Measurements from ENCODE around the gene ZNF865. TPM values are rescaled to one million over a fixed set of nuclear protein-coding genes. Genes with fewer than 3 reads are reported as not detected.
A peak's percentile ranks its signal among the peaks of the same experiment; 100 is the strongest.
"Not testable (repeated sequence)": the region's sequence is repeated elsewhere in the genome, so short reads cannot be mapped to it uniquely, and the experiment has no call there.

Gene ZNF865
- polyA plus RNA-seq, 6 donors from 2014 or later = 0.12 to 0.60 (median 0.18) TPM; not detected in 2

DNA sequence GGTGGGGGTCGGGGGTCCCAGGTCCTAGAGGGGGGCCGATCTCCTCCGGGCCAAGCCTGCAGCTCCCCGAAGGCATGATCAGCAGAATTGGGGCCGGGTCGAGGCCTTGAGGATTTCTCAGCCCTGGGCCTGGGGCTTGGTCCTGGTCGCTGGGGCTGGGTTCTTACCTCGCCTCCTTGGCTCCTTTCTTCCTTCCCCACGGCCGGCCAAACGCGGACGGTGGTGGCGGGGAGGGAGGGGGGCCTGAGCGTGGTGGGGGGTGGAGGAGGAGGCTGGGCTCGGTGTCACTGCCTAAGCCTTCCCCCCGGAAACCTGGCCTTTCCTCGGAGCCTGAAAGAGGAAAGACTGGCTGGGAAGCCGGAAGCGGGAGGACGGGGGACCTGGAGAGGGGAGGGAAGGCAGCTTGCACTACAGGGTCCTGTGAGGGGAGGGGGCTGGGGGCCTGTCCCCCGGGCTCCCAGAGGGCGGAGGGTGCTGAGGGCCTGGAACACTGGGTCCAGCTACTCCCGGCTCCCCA, 24.8 kb upstream of the ZNF865 start, which contains the start of gene ZNF579:
TSS of gene ZNF579 (minus strand) at position 221 of the 517 bp plus-strand sequence. CDS start 1,209 bp downstream, outside the sequence.
- no peaks in the 10 kb centered on the region for H3K27me3 Mint-ChIP-seq
- H3K4me3 Mint-ChIP-seq = peak within 1 kb of the TSS; percentile 85 to 95 (median 90)
- H3K9me3 Mint-ChIP-seq = peaks cover 0 to 3% (median 0%) of the 10 kb centered on the region in 7 donors
- peak; percentile 55 for DNase-seq
- ATAC-seq (ENCODE audit: low read depth in 2 of 2) = peak; percentile 63 to 74
- peaks cover 29 to 32% (median 30%) of the 10 kb centered on the region in 3 donors for H3K4me1 Mint-ChIP-seq
- peaks cover 0 to 8% of the 10 kb centered on the region in 2 donors for H3K36me3 Mint-ChIP-seq
- H3K27ac Mint-ChIP-seq = peak within 1 kb of the TSS; percentile 66 to 96 (median 90)

DNA sequence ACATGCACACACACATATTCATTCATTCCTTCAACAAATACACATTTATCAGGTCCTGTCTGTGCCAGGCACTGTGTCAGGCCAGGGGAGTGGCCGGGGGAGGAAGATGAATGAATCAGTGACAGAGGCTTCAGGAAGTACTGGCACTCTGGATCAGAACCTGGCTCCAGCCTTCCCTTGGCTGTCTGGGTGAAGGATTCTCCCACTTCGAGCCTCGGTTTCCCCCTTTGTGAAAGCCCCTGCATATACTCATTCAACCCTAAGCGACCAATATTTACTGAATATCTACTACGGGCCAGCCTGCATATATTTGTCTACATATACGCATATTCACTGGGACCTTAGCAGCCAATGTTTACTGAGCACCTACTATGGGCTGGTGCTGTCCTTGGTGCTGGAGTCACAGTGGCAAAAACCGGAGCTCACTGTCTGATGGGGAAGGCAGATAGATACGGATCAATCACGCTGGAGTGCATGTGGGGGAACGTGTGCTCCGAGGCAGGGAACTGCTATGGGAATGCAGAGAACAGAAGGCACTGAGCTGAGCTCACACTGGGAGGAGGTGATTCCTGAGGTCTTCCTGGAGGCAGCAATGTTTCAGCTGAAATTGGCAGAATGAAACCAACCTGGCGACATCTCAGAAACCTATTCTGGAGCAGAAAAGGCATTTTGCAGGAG, 24.2 kb upstream of the ZNF865 start:
- DNase-seq = no peak

DNA sequence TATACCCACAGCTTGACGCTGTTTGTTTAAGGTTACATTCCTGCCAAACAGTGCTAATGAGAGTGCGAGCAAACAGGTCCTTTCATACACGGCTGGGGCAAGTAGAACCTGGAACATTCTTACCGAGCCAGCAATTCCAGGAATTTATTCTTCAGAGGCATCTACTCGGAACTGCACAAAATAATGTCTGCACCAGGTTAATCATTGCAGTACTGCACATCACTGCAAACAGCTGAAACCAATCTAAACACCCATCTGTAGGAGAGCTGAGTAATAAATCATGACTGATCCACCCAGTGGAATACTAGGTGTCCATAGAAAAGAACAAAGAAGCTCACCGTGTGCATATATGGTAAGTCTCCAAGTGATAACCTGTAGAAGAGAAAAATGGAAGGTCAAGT, 23.6 kb upstream of the ZNF865 start:
- Mint-ChIP-seq H3K4me3 (peak overlapping the region in 6 of 8 donors; percentile 41 to 95 (median 88)), H3K4me1 (peaks cover 38 to 44% (median 39%) of the 10 kb centered on the region in 3 donors), H3K27me3 (no peaks in the 10 kb centered on the region), H3K27ac (peak overlapping the region in 1 of 6 donors; percentile 94), H3K9me3 (peaks cover 0 to 3% (median 0%) of the 10 kb centered on the region in 7 donors), H3K36me3 (peaks cover 0 to 6% of the 10 kb centered on the region in 2 donors)
- ATAC-seq (ENCODE audit: low read depth in 2 of 2) (no peak), DNase-seq (no peak)

More for the DNA sequence above, 24.2 kb upstream of the ZNF865 start:
- Mint-ChIP-seq H3K9me3 (peaks cover 0 to 3% (median 0%) of the 10 kb centered on the region in 7 donors), H3K27ac (peak overlapping the region in 5 of 6 donors; percentile 37 to 94 (median 82)), H3K36me3 (peaks cover 0 to 8% of the 10 kb centered on the region in 2 donors), H3K4me1 (peaks cover 35 to 38% (median 35%) of the 10 kb centered on the region in 3 donors), H3K27me3 (no peaks in the 10 kb centered on the region), H3K4me3 (peak overlapping the region; percentile 83 to 95 (median 90))
- ATAC-seq (ENCODE audit: low read depth in 2 of 2) = no peak

DNA sequence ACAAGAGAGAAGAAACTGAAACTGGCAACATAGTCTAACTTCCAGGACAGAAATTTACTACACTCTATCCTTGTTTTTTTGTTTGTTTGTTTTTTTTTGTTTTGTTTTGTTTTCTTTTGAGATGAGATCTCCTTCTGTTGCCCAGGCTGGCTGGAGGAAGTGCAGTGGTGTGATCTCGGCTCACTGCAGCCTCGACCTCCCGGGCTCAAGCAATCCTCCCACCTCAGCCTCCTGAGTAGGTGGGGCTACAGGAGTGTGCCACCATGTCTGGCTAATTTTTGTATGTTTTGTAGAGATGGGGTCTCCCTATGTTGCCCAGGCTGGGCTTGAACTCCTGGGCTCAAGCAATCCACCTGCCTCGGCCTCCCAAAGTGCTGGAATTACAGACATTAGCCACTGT, 23.2 kb upstream of the ZNF865 start:
- peak overlapping the region in 5 of 8 donors; percentile 12 to 95 (median 90) for H3K4me3 Mint-ChIP-seq
- not testable (repeated sequence) for DNase-seq; ATAC-seq (ENCODE audit: low read depth in 2 of 2); H3K9me3 Mint-ChIP-seq; H3K36me3 Mint-ChIP-seq; H3K27me3 Mint-ChIP-seq
- H3K27ac Mint-ChIP-seq = peak overlapping the region in 1 of 6 donors; percentile 76
- peaks cover 41 to 48% (median 42%) of the 10 kb centered on the region in 3 donors for H3K4me1 Mint-ChIP-seq

DNA sequence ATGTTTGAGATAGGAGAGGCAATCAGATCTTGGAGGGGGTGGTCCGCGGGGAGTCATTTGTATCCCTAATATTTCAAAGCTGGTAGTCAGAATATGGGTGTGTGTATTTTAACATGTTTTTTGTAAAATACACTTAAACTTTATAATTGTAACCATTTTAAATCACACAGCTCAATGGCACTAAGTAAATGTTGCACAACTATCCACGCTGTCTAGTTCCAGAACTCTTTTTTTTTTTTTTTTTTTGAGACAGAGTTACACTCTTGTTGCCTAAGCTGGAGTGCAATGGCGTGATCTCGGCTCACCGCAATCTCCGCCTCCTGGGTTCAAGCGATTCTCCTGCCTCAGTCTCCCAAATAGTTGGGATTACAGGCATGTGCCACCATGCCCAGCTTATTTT, 21.6 kb upstream of the ZNF865 start:
- H3K27ac Mint-ChIP-seq; ATAC-seq (ENCODE audit: low read depth in 2 of 2); H3K9me3 Mint-ChIP-seq; H3K36me3 Mint-ChIP-seq; H3K27me3 Mint-ChIP-seq; DNase-seq: not testable (repeated sequence)
- Mint-ChIP-seq H3K4me1 (peaks cover 43 to 50% (median 44%) of the 10 kb centered on the region in 3 donors), H3K4me3 (peak overlapping the region in 2 of 8 donors; percentile 8 to 13)

DNA sequence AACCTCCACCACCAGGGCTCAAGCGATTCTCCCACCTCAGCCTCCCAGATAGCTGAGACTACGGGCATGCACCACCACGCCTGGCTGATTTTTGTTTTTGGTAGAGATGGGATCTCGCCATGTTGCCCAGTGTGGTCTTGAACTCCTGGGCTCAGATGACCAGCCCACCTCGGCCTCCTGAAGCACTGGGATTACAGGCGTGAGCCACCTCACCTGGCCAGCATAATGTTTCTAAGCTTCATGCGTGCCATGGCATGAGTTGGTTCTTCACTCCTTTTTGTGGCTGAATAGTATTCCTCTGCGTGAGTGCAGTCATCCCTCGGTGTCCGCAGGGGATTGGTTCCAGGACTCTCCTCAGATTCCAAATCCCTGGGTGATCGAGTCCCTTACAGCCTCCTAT, 20.6 kb upstream of the ZNF865 start:
- ATAC-seq (ENCODE audit: low read depth in 2 of 2) (no peak), DNase-seq (no peak)
- H3K4me3 Mint-ChIP-seq = peak overlapping the region in 6 of 8 donors; percentile 59 to 94 (median 84)
- peak overlapping the region in 3 of 6 donors; percentile 59 to 85 (median 75) for H3K27ac Mint-ChIP-seq
- H3K36me3 Mint-ChIP-seq = no peaks in the 10 kb centered on the region
- no peaks in the 10 kb centered on the region for H3K27me3 Mint-ChIP-seq
- no peaks in the 10 kb centered on the region for H3K9me3 Mint-ChIP-seq
- peaks cover 39 to 45% (median 42%) of the 10 kb centered on the region in 3 donors for H3K4me1 Mint-ChIP-seq

DNA sequence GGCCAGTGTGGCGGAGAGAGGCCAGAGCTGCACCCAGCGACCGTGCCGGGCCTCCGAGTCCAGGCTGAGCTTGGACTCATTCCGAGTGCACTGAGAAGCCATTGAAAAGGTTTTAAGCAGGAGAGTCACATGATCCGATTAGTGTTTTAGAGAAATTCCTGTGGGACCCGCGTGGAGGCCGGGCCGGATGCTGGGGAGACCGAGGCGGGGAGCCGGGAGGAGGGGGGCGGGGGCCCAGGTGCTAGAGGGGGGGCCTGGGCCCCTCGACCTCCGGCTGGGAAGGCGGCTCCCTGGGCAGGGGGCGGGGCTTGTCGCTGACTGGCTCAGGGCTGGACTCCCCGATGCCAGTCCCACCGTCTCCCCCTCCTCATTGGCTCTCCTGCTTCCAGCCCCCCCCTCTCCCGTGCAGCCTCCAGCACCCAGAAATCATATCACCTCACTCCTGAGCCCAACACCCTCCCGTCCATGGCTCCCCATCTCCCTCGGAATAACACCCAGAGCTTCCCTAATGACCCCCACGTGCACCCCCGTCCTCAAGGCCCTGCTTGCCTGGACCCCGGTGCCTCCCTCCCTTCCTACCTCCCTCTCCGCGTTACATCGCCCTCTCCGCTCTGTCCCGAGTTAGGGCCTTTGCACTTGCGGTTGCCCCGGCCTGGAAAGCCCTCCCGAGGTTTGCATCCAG, 19.6 kb upstream of the ZNF865 start:
- peak; percentile 44 for DNase-seq
- ATAC-seq (ENCODE audit: low read depth in 2 of 2) = peak; percentile 15 to 31
- H3K4me1 Mint-ChIP-seq = peaks cover 35 to 40% (median 35%) of the 10 kb centered on the region in 3 donors

DNA sequence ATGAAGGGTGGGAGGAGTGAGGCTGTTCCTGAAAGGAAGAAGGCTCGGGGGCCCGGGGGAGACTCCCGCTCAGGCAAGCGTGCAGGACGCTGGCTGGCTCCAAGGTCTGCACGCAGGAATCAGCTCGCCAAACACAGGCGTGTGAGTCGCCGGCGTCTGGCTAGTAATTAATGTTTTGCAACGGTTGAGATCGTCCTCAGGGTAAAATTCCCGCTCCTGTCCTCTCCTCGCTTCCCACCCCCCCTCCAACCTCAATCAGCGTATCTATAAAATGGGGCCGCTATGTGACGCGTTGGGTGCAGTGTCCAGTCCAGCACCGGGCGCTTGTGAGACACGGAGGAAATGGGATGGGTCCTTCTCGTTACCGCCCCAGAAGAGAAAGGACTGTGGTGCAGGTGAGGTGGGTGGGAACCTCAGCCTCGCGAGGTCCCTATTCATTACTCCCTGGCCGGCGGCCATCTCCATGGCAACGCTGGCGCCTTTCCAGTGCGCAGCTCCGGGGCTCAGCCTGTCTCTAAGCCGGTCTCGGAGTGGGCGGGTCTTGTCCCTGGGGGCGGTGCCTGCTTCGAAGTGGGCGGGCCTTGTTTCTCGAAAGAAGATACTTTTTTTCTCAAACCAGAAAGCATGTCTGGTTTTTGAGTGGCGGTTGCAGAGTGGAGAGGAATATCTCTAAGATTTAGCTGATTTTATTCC, 18.3 kb upstream of the ZNF865 start:
- ATAC-seq (ENCODE audit: low read depth in 2 of 2) (peak; percentile 99), DNase-seq (peak; percentile 88)
- H3K27ac Mint-ChIP-seq = peak overlapping the region in 5 of 6 donors; percentile 47 to 87 (median 59)
- peaks cover 23 to 27% (median 24%) of the 10 kb centered on the region in 3 donors for H3K4me1 Mint-ChIP-seq
- no peaks in the 10 kb centered on the region for H3K36me3 Mint-ChIP-seq
- H3K9me3 Mint-ChIP-seq = no peaks in the 10 kb centered on the region
- H3K27me3 Mint-ChIP-seq = no peaks in the 10 kb centered on the region
- H3K4me3 Mint-ChIP-seq = peak overlapping the region; percentile 61 to 94 (median 90)

More for the DNA sequence above, 19.6 kb upstream of the ZNF865 start:
- no peaks in the 10 kb centered on the region for H3K36me3 Mint-ChIP-seq
- peak overlapping the region; percentile 61 to 94 (median 90) for H3K4me3 Mint-ChIP-seq
- no peaks in the 10 kb centered on the region for H3K27me3 Mint-ChIP-seq
- no peaks in the 10 kb centered on the region for H3K9me3 Mint-ChIP-seq
- peak overlapping the region in 4 of 6 donors; percentile 59 to 79 (median 64) for H3K27ac Mint-ChIP-seq

DNA sequence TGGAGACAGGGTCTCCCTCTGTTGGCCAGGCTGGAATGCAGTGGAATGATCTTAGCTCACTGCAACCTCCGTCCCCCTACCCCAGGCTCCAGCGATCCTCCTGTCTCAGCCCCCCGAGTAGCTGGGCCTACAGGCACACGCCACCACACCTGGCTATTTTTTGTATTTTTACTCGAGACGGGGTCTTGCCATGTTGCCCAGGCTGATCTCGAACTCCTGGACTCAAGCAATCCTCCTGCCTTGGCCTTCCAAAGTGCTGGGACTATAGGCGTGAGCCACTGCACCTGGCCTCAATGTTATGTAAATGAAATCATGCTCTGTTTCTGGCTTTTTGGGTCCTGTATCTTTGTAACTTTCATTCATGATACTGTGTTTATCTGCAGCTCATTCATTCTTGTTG, 16.7 kb upstream of the ZNF865 start:
- no peak for DNase-seq
- H3K4me3 Mint-ChIP-seq = peak overlapping the region in 3 of 8 donors; percentile 8 to 66 (median 33)
- peaks cover 22 to 25% (median 24%) of the 10 kb centered on the region in 3 donors for H3K4me1 Mint-ChIP-seq
- H3K27me3 Mint-ChIP-seq = no peaks in the 10 kb centered on the region
- no peaks in the 10 kb centered on the region for H3K36me3 Mint-ChIP-seq
- H3K9me3 Mint-ChIP-seq = no peaks in the 10 kb centered on the region
- ATAC-seq (ENCODE audit: low read depth in 2 of 2) = no peak
- no peak overlapping the region for H3K27ac Mint-ChIP-seq

DNA sequence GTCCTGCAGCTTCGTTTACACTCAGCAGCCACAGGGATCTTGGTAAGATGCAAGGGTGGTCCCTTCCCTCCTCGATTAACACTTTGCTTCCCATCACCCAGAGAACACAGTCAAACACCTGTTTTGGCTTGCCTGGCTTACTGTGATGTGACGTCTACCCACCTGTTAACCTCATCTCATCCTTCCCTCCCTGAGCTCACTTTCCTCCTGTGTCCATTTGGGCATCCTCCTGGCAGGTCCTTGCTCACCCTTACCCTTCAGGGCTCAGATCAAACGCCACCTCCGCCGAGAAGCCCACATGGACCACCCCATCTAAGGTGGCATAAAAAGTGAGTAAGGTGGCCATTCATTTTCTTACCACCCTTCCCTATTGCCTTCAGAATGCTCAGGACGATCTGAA, 15.3 kb upstream of the ZNF865 start:
- no peak overlapping the region for H3K27ac Mint-ChIP-seq
- H3K27me3 Mint-ChIP-seq = no peaks in the 10 kb centered on the region
- no peak for DNase-seq
- H3K9me3 Mint-ChIP-seq = peaks cover 0 to 2% (median 0%) of the 10 kb centered on the region in 7 donors
- peak overlapping the region in 3 of 8 donors; percentile 2 to 33 (median 12) for H3K4me3 Mint-ChIP-seq
- peaks cover 24% of the 10 kb centered on the region in 3 donors for H3K4me1 Mint-ChIP-seq
- H3K36me3 Mint-ChIP-seq = peaks cover 5 to 6% of the 10 kb centered on the region in 2 donors
- ATAC-seq (ENCODE audit: low read depth in 2 of 2) = no peak

DNA sequence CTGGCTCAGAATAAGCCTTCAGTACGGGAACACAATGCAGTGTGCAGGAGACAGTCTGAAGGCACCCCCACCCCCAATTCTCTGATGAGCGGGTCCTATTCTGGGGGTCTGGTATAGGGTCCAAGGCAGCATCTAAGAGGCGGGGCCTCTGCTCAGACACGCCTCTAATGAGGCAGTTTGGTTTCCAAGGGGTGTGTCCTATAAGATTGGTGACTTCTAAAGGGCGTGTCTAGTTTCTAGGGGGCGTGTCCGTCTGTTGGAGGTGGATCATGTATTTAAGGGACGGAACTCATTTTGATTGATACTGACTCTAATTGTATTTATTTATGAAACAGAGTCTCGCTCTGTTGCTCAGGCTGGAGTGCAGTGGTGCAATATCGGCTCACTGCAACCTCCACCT, 14.8 kb upstream of the ZNF865 start:
- DNase-seq (no peak), ATAC-seq (ENCODE audit: low read depth in 2 of 2) (no peak)
- Mint-ChIP-seq H3K4me3 (peak overlapping the region in 2 of 8 donors; percentile 55 to 80), H3K36me3 (peaks cover 10 to 11% of the 10 kb centered on the region in 2 donors), H3K4me1 (peaks cover 19 to 25% (median 19%) of the 10 kb centered on the region in 3 donors), H3K9me3 (peaks cover 0 to 4% (median 0%) of the 10 kb centered on the region in 7 donors), H3K27ac (no peak overlapping the region), H3K27me3 (no peaks in the 10 kb centered on the region)

DNA sequence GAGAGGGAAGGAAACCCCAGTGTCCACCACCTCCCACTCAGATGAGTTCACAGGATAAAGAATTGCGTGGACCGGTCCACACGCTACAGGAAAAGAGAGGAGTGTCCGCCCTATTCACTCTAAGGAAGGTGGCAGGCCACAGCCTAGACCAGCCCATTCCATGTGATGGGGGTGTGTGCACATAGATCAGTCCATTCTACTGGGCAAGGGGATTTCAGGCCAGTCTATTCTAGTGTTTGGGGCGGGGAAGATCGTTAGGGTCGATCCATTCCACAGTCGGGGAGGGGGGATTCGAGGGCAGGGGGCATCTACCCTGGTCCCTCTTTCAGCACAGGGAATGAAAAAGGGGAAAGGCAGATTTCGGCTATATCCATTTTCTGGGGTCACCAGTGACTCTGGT, 13.9 kb upstream of the ZNF865 start:
- DNase-seq = no peak
- Mint-ChIP-seq H3K27me3 (no peaks in the 10 kb centered on the region), H3K36me3 (peaks cover 17 to 21% of the 10 kb centered on the region in 2 donors), H3K4me3 (no peak overlapping the region), H3K9me3 (peaks cover 0 to 7% (median 0%) of the 10 kb centered on the region in 7 donors), H3K27ac (no peak overlapping the region), H3K4me1 (peaks cover 9 to 17% (median 11%) of the 10 kb centered on the region in 3 donors)
- ATAC-seq (ENCODE audit: low read depth in 2 of 2) = no peak

All from naive B cell (primary cell).